HAP-1 (cell line): Measurements from ENCODE around the gene R3HDML.

Source experiments
- DNase-seq, 2 experiments: peaks; one replicate each; pipeline ENCODE4 v3.0.0-alpha.2; 2016 to 2020; ENCODE audit warnings: low spot score in 2 of 2
- H3K27me3 ChIP-seq: fragments of 250-450 bp; sonication (Bioruptor Pico); 2 replicates; pipeline ENCODE4 v1.5.1; 2020; ENCODE audit warnings: low read depth, mild to moderate bottlenecking, moderate library complexity
- H3K36me3 ChIP-seq: fragments of 250-450 bp; sonication (Bioruptor Pico); replicated peaks from 2 replicates; pipeline ENCODE4 v1.5.1; 2020; ENCODE audit warnings: mild to moderate bottlenecking
- H3K4me1 ChIP-seq: fragments of 250-450 bp; sonication (Bioruptor Pico); 2 replicates; pipeline ENCODE4 v1.5.1; 2020; ENCODE audit warnings: mild to moderate bottlenecking
- H3K4me3 ChIP-seq: fragments of 250-450 bp; sonication (Bioruptor Pico); 2 replicates; pipeline ENCODE4 v1.5.1; 2020; ENCODE audit warnings: mild to moderate bottlenecking, moderate library complexity
- H3K9me3 ChIP-seq: fragments of 250-450 bp; sonication (Bioruptor Pico); 2 replicates; pipeline ENCODE4 v1.5.1; 2020; ENCODE audit warnings: mild to moderate bottlenecking, moderate library complexity
- in situ Hi-C: fragments of 300-500 bp; cut with MboI; formaldehyde crosslinking; loops from 3 replicates; pipeline ENCODE4 v1.14.3; 2020; ENCODE audit warnings: low sequenced_read_pairs, inconsistent platforms, mixed read lengths

Gene R3HDML

DNA sequence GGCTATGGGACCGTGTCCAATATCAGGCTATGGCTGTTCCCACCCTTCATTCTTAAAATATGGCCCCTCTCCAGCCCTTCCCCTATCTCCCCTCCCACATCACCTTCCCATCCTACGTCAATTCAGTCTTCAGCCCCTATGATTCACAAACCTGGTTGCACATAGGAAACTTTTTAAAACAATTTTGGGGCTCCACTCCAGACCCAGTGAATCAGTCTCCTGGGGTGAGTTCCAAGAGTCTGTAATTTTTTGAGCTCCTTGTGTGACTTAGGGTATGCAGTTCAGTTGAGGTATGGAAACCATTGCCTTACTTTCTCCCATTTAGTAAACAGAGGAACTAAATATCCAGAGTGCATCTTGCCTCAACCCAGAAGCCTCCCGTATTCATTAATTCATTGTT lies 24.2 kb downstream of the R3HDML start:
- Histone ChIP-seq H3K4me1 (no peaks in the 10 kb centered on the region), H3K9me3 (no peaks in the 10 kb centered on the region), H3K36me3 (no peaks in the 10 kb centered on the region), H3K4me3 (no peak overlapping the region), H3K27me3 (no peaks in the 10 kb centered on the region)
- in situ Hi-C loops, result no loop called here
- no peak for DNase-seq

DNA sequence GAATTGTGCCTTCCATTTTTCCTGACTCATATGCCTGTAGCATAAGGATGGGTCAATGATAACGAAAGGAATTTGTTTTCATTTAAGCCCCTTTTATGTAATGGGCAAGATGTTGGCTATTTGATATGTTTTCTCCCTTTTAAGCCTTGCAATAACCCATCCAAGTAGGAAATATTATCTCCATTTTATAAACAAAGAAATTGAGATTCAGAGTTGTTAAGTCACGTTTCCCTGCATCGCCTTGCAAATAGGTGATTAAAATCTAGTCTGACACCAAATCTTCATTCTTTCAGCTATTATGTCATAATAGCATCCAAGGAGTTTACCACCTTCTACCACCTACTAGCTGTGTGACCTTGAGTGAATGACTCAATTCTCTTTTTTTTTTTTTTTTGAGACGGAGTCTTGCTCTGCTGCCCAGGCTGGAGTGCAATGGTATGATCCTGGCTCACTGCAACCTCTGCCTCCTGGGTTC lies 25.7 kb downstream of the R3HDML start:
- in situ Hi-C loops, result no loop called here
- DNase-seq, result no peak
- Histone ChIP-seq H3K9me3 (no peaks in the 10 kb centered on the region), H3K4me3 (no peak overlapping the region), H3K36me3 (no peaks in the 10 kb centered on the region), H3K4me1 (no peaks in the 10 kb centered on the region), H3K27me3 (no peaks in the 10 kb centered on the region)

DNA sequence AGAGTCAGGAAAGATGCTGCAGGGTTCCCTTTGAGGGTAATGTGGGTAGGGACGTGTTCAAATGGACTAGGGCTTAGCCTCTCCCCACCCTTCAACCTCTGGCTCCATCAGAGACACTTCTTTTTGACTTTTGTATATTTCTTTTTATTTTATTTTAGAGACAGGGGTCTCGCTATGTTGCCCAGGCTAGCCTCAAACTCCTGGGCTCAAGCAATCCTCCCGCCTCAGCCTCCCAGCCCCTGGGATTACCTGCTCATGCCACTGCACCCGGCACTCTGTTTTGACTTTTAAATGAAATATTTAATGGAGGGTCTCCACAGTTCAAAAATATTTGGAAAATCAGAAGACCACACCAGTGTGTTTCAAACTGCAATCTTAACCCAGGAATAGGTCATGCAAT lies 27.2 kb downstream of the R3HDML start:
- Histone ChIP-seq H3K36me3 (no peaks in the 10 kb centered on the region), H3K27me3 (no peaks in the 10 kb centered on the region), H3K4me1 (no peaks in the 10 kb centered on the region), H3K9me3 (no peaks in the 10 kb centered on the region), H3K4me3 (no peak overlapping the region)
- DNase-seq, result no peak
- in situ Hi-C loops, result no loop called here

DNA sequence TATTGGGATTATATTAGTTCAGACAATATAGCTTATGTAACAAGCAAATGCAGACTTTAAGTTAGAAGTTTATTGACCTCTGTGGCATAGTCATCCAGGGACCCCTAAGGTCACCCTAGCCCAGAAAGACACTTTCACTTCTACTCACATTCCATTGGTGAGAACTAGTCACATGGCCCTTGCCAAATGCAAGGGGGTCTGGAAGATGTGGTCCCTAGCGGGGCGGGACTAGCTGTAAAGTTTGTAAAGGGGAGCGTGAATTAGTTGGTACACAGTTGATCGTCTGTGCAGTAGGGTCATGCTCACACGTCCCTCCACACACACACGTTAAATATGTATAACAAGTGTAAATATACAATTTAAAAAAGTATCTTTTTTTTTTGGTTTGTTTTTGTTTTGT lies 27.9 kb downstream of the R3HDML start:
- no peaks in the 10 kb centered on the region for H3K27me3 ChIP-seq
- in situ Hi-C loops, result no loop called here
- DNase-seq, result no peak
- no peak overlapping the region for H3K4me3 ChIP-seq
- H3K36me3 ChIP-seq, result no peaks in the 10 kb centered on the region
- H3K9me3 ChIP-seq, result no peaks in the 10 kb centered on the region
- H3K4me1 ChIP-seq, result no peaks in the 10 kb centered on the region

DNA sequence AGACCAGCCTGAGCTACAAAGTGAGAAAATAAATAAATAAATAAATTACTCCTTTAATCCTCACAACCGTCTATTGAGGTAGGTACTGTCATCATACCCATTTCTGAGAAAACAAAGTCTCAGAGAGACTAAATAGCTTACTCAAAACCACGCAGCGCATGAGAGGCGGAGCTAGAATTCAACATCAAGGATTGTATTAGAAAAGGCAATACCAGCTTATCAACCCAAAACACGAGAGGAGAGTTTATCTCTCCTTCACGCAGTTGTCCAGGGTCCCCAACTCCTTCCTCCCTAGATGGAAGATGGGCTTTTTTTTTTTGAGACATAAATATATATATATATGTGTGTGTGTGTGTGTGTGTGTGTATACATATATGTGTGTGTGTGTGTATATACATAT lies 30.9 kb downstream of the R3HDML start:
- DNase-seq, result no peak
- H3K4me1 ChIP-seq, result no peaks in the 10 kb centered on the region
- in situ Hi-C loops, result no loop called here
- no peak overlapping the region for H3K4me3 ChIP-seq
- no peaks in the 10 kb centered on the region for H3K36me3 ChIP-seq
- H3K9me3 ChIP-seq, result no peaks in the 10 kb centered on the region
- no peaks in the 10 kb centered on the region for H3K27me3 ChIP-seq

DNA sequence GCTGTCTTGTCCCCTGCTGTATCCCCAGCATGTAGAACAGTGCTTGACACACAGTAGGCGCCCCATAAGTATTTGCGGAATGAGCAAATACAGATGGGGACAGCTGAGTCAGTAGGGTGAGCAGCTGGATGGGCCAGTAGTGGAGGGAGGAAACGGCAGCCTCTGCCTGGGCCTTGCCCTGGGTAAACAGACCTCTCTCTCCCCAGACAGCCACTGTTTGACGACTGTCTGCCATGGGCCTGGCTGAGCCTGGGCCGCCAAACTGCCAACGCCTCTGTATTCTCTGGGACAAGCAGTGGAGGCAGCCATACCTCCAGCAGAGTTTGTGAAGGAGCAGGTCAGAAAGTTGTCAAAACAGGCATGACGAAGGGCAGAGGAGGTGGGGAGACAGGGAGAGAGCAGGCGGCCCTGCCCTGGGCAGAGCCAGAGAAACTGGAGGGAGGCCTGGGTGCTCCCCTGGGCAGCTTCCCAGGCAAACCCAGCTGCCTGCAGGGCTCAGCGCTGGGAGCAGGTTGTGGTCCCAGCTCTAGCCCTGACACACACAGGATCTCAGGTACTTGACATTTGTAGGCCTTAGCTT lies 33.9 kb downstream of the R3HDML start:
- no peak for DNase-seq

DNA sequence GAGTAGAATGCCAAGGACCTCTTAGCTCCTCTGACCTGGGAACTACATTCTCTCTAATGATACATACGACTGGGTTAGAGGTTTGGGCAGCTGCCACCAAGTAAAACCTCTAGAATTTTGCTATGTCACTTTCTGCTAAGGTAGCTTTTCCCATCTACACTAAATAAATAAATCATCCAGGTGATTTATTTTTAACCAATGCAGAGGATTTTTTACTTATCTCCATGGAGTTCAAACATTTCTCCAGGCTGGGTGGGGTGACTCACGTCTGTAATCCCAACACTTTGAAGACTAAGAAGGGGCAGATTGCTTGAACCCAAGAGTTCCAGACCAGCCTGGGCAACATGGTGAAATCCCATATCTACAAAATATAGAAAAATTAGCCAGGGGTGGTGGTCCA lies 45.8 kb downstream of the R3HDML start:
- H3K27me3 ChIP-seq, result no peaks in the 10 kb centered on the region
- no peak for DNase-seq
- H3K9me3 ChIP-seq, result no peaks in the 10 kb centered on the region
- in situ Hi-C loops, result loop anchor here (10.0 kb wide), 1 partner anchor 268 kb away; no protein-coding TSS in a partner anchor
- H3K4me3 ChIP-seq, result no peak overlapping the region
- H3K4me1 ChIP-seq, result no peaks in the 10 kb centered on the region
- H3K36me3 ChIP-seq, result no peaks in the 10 kb centered on the region

More for the DNA sequence above, 33.9 kb downstream of the R3HDML start:
- Histone ChIP-seq H3K4me3 (no peak overlapping the region), H3K36me3 (no peaks in the 10 kb centered on the region), H3K4me1 (no peaks in the 10 kb centered on the region), H3K27me3 (no peaks in the 10 kb centered on the region), H3K9me3 (no peaks in the 10 kb centered on the region)
- in situ Hi-C loops, result no loop called here

DNA sequence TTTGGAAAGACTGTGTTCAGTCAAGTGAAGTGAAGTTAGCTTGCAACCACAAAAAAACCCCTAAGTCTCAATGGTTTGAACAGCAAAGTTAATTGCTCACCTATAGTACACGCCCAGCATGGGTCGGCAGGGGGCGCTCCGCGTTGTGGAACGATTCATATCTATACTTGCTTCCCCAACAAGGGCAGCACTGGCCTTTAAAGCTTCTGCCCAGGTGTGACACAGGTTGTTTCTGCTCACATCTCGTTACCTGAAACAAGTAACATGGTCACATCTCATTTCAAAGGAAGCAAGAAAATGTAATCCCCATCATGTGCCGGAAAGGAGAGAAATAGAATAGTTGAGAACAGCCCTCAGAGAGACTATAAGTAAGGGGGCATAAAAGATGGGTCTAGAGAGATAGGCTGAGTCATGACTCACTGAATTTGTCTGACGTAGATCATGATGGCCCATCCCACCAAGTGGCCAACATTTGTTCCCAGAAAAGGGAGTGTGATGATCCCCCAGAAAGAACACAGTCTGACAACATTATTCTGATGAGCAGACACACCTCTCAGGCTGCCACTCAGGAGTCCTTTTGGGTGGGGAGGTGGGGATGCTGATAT lies 47.7 kb downstream of the R3HDML start:
- peak; percentile 51 to 91 for DNase-seq
- no peaks in the 10 kb centered on the region for H3K36me3 ChIP-seq
- H3K9me3 ChIP-seq, result no peaks in the 10 kb centered on the region
- H3K27me3 ChIP-seq, result no peaks in the 10 kb centered on the region
- in situ Hi-C loops, result loop anchor here (5.0 to 10.0 kb wide), 3 partner anchors 167 to 270 kb away; no protein-coding TSS in a partner anchor
- no peak overlapping the region for H3K4me3 ChIP-seq
- H3K4me1 ChIP-seq, result no peaks in the 10 kb centered on the region

DNA sequence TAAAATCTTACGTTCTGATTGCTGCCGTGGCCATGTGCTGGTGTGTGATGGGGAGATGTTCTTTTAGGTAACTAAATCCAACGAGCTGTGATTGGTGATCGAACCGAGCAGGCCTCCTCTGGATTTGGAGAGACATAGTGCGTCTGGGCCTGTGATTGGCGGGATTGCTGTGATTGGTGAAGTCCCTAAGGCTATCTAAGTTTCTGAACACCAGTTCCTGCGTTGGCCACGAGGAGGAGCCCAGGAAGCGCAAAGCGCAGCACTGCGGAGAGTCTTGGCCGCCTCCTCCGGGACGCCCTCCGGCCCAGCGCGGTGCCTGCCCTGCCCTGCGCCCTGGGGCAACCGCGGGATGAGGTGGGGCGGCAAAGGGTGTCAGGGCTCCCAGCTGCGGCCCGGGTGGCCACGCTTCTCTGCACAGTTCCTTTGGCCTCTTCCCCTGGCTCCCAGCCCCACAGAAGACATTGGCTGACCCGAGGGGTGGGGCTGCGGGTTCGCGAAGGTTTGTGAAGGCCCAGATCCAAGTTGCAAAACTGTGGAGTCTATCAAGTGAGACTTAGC lies 51.7 kb downstream of the R3HDML start:
- DNase-seq, result peak; percentile 34 to 81
- in situ Hi-C loops, result loop anchor here (5.0 to 10.0 kb wide), 3 partner anchors 171 to 274 kb away; no protein-coding TSS in a partner anchor
- Histone ChIP-seq H3K4me1 (no peaks in the 10 kb centered on the region), H3K36me3 (no peaks in the 10 kb centered on the region), H3K27me3 (no peaks in the 10 kb centered on the region), H3K9me3 (no peaks in the 10 kb centered on the region), H3K4me3 (no peak overlapping the region)

DNA sequence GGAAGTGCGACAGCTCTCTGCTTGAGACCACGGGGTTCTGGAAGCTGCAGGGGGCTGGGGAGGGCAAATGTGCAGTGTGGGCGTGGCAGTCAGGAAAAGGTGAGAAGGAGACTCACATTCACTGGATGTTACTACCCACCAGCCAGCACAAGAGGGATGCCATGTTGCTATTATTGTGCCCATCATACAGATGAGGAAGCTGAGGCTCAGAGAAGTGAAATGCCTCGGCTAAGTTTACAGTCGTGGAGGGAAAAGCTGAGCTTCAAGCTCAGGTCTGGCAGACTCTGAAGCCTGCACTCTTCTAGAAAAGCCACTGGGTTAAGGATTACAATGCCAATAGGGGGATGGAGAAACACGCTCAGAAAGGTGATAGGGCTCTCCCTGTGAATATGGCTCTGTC lies 53.0 kb downstream of the R3HDML start:
- Histone ChIP-seq H3K4me3 (no peak overlapping the region), H3K36me3 (no peaks in the 10 kb centered on the region), H3K27me3 (no peaks in the 10 kb centered on the region), H3K9me3 (no peaks in the 10 kb centered on the region), H3K4me1 (no peaks in the 10 kb centered on the region)
- in situ Hi-C loops, result loop anchor here (5.0 to 10.0 kb wide), 3 partner anchors 173 to 275 kb away; no protein-coding TSS in a partner anchor
- no peak for DNase-seq

DNA sequence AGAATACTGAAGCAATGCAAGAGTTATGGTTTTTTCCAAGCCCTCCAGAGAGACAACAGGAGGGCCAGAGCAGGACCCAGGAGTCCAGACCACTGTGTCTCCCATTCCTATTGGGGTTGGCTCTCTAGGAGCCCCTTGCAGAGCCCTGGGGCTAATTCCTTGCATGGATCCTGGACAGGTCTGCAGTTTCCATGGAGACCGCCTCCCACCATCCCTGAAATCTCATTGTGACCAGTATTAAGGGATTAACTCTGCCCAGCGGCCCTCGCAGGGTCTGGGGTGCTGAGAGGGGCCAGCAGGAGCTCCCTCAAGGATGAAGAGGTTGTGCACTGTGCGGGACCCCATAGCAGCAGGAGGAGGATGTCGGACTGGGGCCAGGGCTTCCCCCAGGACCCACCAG lies 53.4 kb downstream of the R3HDML start:
- Histone ChIP-seq H3K36me3 (no peaks in the 10 kb centered on the region), H3K4me1 (no peaks in the 10 kb centered on the region), H3K9me3 (no peaks in the 10 kb centered on the region), H3K27me3 (no peaks in the 10 kb centered on the region), H3K4me3 (no peak overlapping the region)
- peak in 1 of 2 experiments; percentile 38 for DNase-seq
- in situ Hi-C loops, result no loop called here

DNA sequence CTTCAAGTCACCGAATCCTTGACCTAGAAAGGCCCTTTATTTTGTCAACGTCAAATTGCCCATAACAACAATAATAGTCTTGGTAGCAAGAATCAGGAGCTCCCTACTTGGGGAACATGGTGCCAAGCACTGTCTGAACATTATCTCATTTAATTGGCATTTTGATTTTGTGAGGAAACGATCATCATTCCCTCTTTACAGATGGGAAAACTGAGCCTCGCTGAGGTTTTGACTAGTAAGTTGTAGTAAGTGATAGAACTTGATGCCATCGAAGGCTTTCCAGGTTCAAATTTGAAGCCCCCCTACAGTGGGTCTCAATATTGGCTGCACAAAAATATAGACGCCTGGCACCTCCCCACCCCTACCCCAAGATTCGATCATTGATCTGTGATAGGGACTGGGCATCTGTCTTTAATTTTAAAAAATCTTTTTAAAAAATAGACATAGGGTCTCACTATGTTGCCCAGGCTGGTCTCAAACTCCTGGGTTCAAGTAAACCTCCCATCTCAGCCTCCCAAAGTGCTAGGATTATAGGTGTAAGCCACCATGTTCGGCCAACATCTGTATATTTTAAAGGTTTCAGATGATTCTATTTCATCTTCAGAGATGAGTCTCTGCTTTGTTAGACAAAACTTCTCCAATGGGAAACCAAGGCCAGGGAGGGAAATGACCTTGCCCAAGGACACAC lies 55.4 kb downstream of the R3HDML start:
- no peaks in the 10 kb centered on the region for H3K36me3 ChIP-seq
- no peaks in the 10 kb centered on the region for H3K27me3 ChIP-seq
- H3K9me3 ChIP-seq, result no peaks in the 10 kb centered on the region
- DNase-seq, result no peak
- H3K4me1 ChIP-seq, result no peaks in the 10 kb centered on the region
- H3K4me3 ChIP-seq, result no peak overlapping the region
- in situ Hi-C loops, result no loop called here

DNA sequence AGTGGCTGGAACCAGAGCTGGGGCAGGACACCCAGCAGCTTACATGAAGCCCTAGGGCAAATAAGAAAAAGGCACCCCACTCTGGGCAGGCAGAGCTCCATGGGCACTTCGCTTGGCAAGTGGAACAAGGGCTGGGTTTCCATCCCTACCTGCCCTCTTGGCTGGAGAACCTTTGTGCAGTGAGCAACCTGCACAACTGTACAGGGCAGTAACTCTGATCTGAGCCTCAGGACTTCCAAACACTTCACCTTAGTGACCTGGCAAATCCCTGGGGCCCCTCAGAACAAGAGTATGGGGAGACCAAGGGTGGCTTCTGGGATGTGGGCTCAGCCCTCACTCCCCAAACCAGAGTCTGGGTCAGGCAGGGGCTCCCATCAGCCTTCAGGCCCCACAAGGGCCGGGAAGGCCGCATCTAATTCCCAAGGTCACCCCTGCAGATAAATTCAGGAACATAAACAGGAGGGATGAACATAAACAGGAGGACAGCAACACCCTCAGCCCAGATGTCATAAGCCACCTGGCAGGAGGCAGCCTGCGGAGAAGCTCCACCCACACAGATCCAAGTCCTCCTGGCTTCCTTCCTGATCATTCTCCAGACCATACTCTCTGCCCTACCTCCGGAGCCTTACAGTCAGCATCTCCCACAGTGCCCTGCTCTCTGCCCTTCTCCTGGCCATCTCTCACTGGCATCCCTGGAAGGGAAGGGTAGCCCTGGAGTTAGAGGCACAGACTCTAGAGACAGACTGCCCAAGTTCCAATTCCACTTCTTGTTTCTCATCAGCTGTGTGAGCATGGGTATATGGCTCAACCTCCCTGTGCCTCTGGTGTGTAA lies 56.1 kb downstream of the R3HDML start:
- H3K27me3 ChIP-seq, result no peaks in the 10 kb centered on the region
- no peak overlapping the region for H3K4me3 ChIP-seq
- H3K36me3 ChIP-seq, result no peaks in the 10 kb centered on the region
- H3K4me1 ChIP-seq, result no peaks in the 10 kb centered on the region
- no peak for DNase-seq
- in situ Hi-C loops, result no loop called here
- no peaks in the 10 kb centered on the region for H3K9me3 ChIP-seq
